ENCODE measurements around the gene ARHGEF10L.
A peak's percentile ranks its signal among the peaks of the same experiment; 100 is the strongest.

The ARHGEF10L gene

GRCh38 chr1:17639703-17640340 lies 100.3 kb downstream of the ARHGEF10L start:
- no peak for DNase-seq

GRCh38 chr1:17640393-17640792 lies 100.9 kb downstream of the ARHGEF10L start:
- DNase-seq = no peak

- DNase-seq = no peak
These were observed 101.5 kb downstream of the ARHGEF10L start for GRCh38 chr1:17640975-17641374.

GRCh38 chr1:17642169-17642568 lies 102.7 kb downstream of the ARHGEF10L start:
- DNase-seq = no peak

- DNase-seq = no peak
These were observed 103.4 kb downstream of the ARHGEF10L start for GRCh38 chr1:17642943-17643342.

GRCh38 chr1:17643861-17644703 lies 104.6 kb downstream of the ARHGEF10L start:
- no peak for DNase-seq

GRCh38 chr1:17645068-17645911 lies 105.8 kb downstream of the ARHGEF10L start:
- DNase-seq = no peak

- DNase-seq = no peak
These were observed 107.2 kb downstream of the ARHGEF10L start for GRCh38 chr1:17646444-17647280.

GRCh38 chr1:17648457-17649145 lies 109.1 kb downstream of the ARHGEF10L start:
- no peak for DNase-seq

- no peak for DNase-seq
These were observed 110.0 kb downstream of the ARHGEF10L start for GRCh38 chr1:17649371-17650106.

- no peak for DNase-seq
These were observed 113.8 kb downstream of the ARHGEF10L start for GRCh38 chr1:17653276-17653675.

GRCh38 chr1:17653728-17654351 lies 114.3 kb downstream of the ARHGEF10L start:
- peak; percentile 12 to 18 for DNase-seq

GRCh38 chr1:17654519-17654918 lies 115.0 kb downstream of the ARHGEF10L start:
- DNase-seq = no peak

- no peak for DNase-seq
These were observed 115.7 kb downstream of the ARHGEF10L start for GRCh38 chr1:17655169-17655568.

GRCh38 chr1:17655922-17656321 lies 116.4 kb downstream of the ARHGEF10L start:
- DNase-seq = no peak

GRCh38 chr1:17657436-17657835 lies 117.9 kb downstream of the ARHGEF10L start:
- no peak for DNase-seq

- DNase-seq = no peak
These were observed 119.3 kb downstream of the ARHGEF10L start for GRCh38 chr1:17658837-17659236.

GRCh38 chr1:17661546-17662157 lies 122.2 kb downstream of the ARHGEF10L start:
- peak; percentile 64 to 74 for DNase-seq

GRCh38 chr1:17662296-17662695 lies 122.8 kb downstream of the ARHGEF10L start:
- no peak for DNase-seq

- no peak for DNase-seq
These were observed 123.3 kb downstream of the ARHGEF10L start for GRCh38 chr1:17662786-17663185.
